Activated CD8-positive, alpha-beta memory T cell treated with anti-CD3 and anti-CD28 coated beads for 48 hours (primary cell): ENCODE measurements around the gene TMEM266.

Experiments
- DNase-seq, 3 experiments: peaks; one replicate each; pipeline ENCODE4 v3.0.0-alpha.2; 2020; ENCODE audit warnings: low read depth in 2 of 3, low spot score in 2 of 3

TMEM266 gene

GRCh38 chr15:76200083-76200465, 140.3 kb downstream of the TMEM266 start:
- no peak for DNase-seq

GRCh38 chr15:76200641-76201105, 140.9 kb downstream of the TMEM266 start:
- DNase-seq: no peak

- no peak for DNase-seq
Measured at GRCh38 chr15:76201536-76202255, 141.9 kb downstream of the TMEM266 start.

GRCh38 chr15:76203346-76204108, 143.7 kb downstream of the TMEM266 start:
- DNase-seq: no peak

GRCh38 chr15:76204109-76204845, 144.5 kb downstream of the TMEM266 start:
- no peak for DNase-seq

- no peak for DNase-seq
Measured at GRCh38 chr15:76204916-76205460, 145.2 kb downstream of the TMEM266 start.

- DNase-seq: no peak
Measured at GRCh38 chr15:76206325-76206976, 146.7 kb downstream of the TMEM266 start.

- no peak for DNase-seq
Measured at GRCh38 chr15:76208084-76208785, 148.4 kb downstream of the TMEM266 start.

- no peak for DNase-seq
Measured at GRCh38 chr15:76208786-76209424, 149.1 kb downstream of the TMEM266 start.

- DNase-seq: no peak
Measured at GRCh38 chr15:76209523-76209922, 149.7 kb downstream of the TMEM266 start.

- no peak for DNase-seq
Measured at GRCh38 chr15:76209942-76210341, 150.2 kb downstream of the TMEM266 start.

- no peak for DNase-seq
Measured at GRCh38 chr15:76215634-76216033, 155.8 kb downstream of the TMEM266 start.

- DNase-seq: no peak
Measured at GRCh38 chr15:76217029-76217881, 157.5 kb downstream of the TMEM266 start.

GRCh38 chr15:76217882-76218217, 158.1 kb downstream of the TMEM266 start:
- no peak for DNase-seq

- no peak for DNase-seq
Measured at GRCh38 chr15:76221085-76221767, 161.4 kb downstream of the TMEM266 start.

GRCh38 chr15:76222159-76222558, 162.4 kb downstream of the TMEM266 start:
- no peak for DNase-seq

- no peak for DNase-seq
Measured at GRCh38 chr15:76223521-76223920, 163.7 kb downstream of the TMEM266 start.

GRCh38 chr15:76229266-76229665, 169.5 kb downstream of the TMEM266 start:
- no peak for DNase-seq
